GM18858 (cell line): ENCODE results near the gene RLBP1.
"Not testable (repeated sequence)": the region's sequence is repeated elsewhere in the genome, so short reads cannot be mapped to it uniquely, and the experiment has no call there.

Source experiments
- ATAC-seq: cut with Tn5 transposase; IDR thresholded peaks from one replicate; pipeline ENCODE4 v1.9.1; 2021; ENCODE audit not compliant: unreplicated experiment

Gene RLBP1

DNA sequence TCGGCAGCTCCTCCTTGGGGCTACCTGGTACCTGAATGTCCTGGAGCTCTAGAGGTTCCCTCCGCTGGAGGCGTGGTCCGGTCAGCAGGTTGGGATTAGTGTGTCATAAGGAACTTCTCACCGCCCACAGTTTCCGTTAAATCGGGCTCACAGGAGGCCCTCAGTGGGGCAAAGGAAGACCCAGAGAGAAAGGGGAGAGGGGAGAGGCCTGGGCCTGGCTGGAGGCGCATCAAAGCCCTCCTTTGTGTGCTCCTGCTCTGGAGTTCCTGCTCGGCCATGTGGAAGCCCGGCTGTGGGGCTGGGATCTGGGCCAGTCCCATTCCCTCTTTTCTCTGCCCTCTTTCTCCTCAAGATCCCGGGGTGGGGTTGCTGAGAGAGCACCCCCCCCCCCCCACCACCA, at the start of gene RLBP1:
RLBP1 (minus strand) TSS at position 37 of the 400 bp plus-strand sequence. CDS start 2,604 bp downstream, outside the sequence.
- ATAC-seq, result no peak

GRCh38 chr15:89250142-89250541, 28.8 kb upstream of the RLBP1 start:
- ATAC-seq, result not testable (repeated sequence)

GRCh38 chr15:89248584-89248983, 27.2 kb upstream of the RLBP1 start:
- no peak for ATAC-seq

DNA sequence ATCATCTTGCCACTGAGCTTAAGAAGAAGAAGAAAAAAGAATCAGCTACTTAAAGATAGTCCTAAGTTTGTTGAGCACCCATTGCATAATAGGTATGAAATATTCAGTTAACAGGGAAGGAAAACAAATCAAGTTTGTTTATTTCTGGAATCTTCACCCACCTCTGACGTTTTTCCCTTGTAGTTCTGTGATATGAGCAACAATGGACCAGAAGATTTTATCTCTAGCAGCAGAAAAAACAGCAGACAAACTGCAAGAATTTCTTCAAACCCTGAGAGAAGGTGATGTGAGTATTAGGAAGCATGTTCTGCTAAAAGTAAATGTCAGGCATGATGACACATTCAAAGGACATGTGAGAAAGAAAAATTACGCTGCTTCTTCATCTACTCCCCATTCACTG, 26.1 kb upstream of the RLBP1 start:
- ATAC-seq, result no peak

- ATAC-seq, result no peak
Observed at GRCh38 chr15:89244574-89244903, 23.2 kb upstream of the RLBP1 start.

DNA sequence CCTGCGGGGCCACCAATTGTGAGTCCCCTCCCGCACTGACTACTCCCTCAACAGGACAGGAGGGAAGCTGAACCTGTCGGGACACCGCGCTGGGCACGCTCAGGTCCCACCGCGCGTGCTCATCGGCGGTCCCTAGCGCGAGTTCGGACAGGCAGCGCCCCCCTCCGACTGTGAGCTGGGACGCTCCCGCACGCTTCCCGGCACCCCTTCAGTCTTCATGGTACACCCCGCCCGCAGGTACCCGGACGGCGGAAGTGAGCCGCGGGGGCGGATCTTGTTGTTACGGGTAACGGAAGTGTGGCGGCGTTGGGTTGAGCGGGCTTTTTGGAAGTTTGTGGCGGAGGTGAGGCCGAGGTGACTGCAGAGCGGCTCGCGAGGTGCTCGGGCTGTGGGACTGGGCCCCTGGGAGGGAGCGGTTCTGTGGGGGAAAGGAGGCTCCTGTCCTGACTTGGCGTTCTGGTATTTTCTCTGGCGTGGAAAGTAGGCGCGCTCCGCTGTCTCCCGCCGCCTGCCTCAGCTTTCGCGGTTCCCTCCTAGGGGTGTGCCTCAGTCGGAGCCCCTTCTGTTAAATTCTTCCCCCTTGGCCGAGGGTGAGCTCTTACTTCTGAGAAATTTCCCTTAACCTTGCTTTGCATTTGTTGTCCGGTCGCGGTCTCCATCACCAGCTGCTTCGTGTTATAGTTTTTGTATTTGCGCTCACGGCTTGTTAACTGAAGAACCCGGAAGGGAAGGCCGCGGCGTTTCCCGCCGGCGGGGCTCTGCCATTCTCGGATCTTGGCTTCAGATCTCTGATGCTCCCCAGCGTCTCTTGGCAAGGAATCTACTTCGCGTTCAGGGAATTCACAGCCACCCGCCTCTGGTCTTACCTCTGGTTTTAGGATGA, 22.6 kb upstream of the RLBP1 start, which contains the start of gene FANCI:
FANCI (plus strand) TSS at position 289 of the 883 bp plus-strand sequence. CDS start 3,669 bp downstream, outside the sequence.
- peak; percentile 90 for ATAC-seq

- ATAC-seq, result no peak
Observed at GRCh38 chr15:89243046-89243690, 21.8 kb upstream of the RLBP1 start.

DNA sequence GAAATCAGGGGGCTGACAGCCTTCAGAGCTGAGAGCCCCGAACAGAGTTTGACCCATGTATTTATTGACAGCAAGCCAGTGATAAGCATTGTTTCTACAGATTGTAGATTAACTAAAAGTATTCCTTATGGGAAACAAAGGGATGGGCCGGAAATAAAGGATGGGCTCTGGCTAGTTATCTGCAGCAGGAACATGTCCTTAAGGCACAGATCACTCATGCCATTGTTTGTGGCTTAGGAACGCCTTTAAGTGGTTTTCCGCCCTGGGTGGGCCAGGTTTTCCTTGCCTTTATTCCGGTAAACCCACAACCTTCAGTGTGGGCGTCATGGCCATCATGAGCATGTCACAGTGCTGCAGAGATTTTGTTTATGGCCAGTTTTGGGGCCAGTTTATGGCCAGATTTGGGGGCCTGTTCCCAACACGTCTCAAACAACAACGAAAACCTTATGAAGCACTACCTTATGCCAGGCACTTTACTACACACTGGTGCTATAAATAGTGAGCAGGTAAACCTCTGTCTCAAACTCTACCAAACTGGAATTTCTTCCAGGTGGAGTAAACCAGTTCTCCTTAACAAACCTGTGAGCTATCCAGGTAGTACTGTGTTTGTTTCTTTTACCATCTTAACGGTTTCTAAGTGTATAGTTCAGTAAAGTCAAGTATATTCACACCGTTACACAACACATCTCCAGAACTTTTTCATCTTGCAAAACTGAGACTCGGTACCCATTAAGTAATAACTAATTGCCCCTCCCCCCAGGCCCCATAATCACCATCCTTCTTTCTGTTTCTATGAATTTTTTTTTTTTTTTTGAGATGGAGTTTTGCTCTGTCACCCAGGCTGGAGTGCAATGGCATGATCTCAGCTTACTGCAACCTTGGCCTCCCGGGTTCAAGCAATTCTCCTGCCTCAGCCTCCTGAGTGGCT, 18.8 kb upstream of the RLBP1 start:
- not testable (repeated sequence) for ATAC-seq

- ATAC-seq, result no peak
Observed at GRCh38 chr15:89231832-89232231, 10.5 kb upstream of the RLBP1 start.

- ATAC-seq, result no peak
Observed at GRCh38 chr15:89230277-89230676, 8.9 kb upstream of the RLBP1 start.

DNA sequence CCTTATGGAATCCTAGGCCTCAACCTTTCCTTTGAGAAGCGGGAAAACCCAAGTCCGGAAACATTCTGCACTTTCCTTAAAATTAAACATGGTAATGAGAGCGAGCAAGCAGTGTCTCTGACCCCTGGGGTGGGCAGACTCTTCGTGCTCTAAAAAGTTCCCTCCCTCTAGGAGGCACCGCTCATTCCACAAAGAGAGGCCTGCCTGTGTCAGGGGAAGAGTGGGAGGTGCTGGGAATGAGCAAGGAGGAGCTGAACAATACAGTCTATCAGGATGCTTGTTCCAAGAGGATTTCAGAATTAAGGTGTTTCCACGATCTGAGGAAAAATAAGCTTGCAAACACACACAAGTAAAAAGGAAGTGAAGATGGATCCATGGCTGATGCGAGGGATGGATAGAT, 6.0 kb upstream of the RLBP1 start:
- ATAC-seq, result no peak

- ATAC-seq, result no peak
Observed at GRCh38 chr15:89226359-89227221, 5.2 kb upstream of the RLBP1 start.

DNA sequence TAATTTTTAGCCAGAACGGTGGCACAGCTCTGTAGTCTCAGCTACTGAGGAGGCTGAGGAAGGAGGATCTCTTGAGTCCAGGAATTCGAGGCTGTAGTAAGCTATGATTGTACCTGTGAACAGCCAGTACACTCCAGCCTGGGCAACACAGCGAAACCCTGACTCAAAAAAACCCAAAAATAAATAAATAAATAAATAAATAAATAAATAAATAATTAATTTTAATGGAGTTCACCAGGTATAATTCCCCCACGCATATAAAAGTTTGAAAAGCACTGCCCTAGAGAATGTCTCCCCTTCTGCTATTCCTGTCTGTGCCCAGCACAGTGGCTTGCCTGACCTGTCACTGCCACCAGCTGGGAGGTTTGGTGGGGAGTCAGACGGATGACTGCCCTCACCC, 4.2 kb upstream of the RLBP1 start:
- ATAC-seq, result no peak

GRCh38 chr15:89218531-89218930, 2.8 kb downstream of the RLBP1 start:
- no peak for ATAC-seq

GRCh38 chr15:89217686-89218376, 3.5 kb downstream of the RLBP1 start:
- no peak for ATAC-seq

- ATAC-seq, result no peak
Observed at GRCh38 chr15:89217031-89217430, 4.3 kb downstream of the RLBP1 start.

- ATAC-seq, result no peak
Observed at GRCh38 chr15:89215627-89216026, 5.8 kb downstream of the RLBP1 start.

- ATAC-seq, result no peak
Observed at GRCh38 chr15:89211678-89212170, 9.7 kb downstream of the RLBP1 start.

DNA sequence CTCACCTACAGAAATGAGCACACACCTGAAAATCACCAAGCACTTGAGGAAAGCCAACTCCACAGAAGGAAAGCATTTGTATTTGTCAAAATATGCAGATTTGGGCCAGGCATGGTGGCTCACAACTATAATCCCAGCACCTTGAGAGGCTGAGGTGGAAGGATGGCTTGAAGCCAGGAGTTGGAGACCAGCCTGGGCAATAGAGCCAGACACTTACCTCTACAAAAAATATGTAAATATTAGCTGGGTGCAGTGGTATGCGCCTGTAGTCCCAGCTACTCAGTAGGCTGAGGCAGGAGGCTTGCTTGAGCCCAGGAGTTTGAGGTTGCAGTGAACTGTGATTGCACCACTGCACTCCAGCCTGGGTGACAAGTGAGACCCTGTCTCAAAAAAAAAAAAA, 12.3 kb downstream of the RLBP1 start:
- ATAC-seq, result no peak

DNA sequence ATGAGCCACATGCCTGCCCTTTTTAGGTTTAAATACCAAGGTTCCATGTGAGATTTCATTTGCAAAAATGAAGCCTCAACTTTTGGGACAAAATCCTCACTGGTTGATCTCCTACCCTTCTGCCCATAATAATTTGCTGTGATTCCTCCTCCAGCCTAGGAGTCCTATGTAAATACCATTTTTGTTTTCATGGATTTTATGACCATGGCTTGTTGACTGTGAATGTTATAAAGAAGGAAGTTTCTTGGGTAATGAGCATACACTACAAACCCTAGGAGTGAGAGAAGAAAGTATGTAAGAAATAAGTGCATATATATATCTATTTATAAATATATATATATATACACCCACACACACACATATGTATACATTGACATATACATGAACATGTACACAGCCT, 13.1 kb downstream of the RLBP1 start:
- no peak for ATAC-seq
